NAMALWA (cell line): Measurements from ENCODE around the gene NCK2.
A peak's percentile ranks its signal among the peaks of the same experiment; 100 is the strongest.
"Not testable (repeated sequence)": the region's sequence is repeated elsewhere in the genome, so short reads cannot be mapped to it uniquely, and the experiment has no call there.

Experiments used
- DNase-seq: peaks from one replicate; pipeline ENCODE4 v3.0.0-alpha.2; 2015; ENCODE audit warnings: low spot score

The NCK2 gene

DNA sequence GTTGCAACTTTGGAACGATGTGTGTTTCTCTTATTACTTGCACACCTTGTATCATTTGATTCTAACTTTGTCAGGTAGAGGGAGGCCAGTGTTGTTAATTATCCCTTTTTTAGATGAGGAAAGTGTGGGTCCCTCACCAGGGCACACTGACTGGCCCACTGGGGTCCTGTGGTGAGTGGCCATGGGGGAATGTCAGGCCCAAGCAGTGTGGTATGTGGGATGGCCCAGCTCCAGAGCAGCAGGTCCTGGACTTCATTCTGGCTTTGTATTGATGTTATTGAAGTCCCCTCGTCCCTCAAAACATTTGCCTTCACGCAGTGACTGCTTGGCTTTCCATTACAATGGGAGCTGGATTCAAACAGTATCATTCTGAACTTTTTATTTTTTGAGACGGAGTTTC, 11.7 kb downstream of the NCK2 start:
- DNase-seq, result no peak

DNA sequence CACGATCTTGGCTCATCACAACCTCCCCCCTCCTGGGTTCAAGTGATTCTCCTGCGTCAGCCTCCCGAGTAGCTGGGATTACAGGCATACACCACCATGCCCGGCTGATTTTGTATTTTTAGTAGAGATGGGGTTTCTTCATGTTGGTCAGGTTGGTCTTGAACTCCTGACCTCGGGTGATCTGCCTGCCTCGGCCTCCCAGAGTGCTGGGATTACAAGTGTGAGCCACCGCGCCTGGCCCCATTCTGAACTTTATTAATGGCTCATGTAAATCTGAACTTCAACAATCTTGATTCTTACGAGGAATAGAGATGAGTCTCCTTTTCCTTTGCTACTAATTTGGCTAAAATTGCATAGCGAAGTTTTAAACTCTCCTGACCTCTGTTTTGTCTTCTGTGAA, 12.2 kb downstream of the NCK2 start:
- DNase-seq, result not testable (repeated sequence)

GRCh38 chr2:105757433-105757832, 12.7 kb downstream of the NCK2 start:
- no peak for DNase-seq

- no peak for DNase-seq
Measured at GRCh38 chr2:105760191-105760590, 15.5 kb downstream of the NCK2 start.

GRCh38 chr2:105760639-105761337, 16.1 kb downstream of the NCK2 start:
- DNase-seq, result no peak

GRCh38 chr2:105761931-105762515, 17.3 kb downstream of the NCK2 start:
- DNase-seq, result no peak

DNA sequence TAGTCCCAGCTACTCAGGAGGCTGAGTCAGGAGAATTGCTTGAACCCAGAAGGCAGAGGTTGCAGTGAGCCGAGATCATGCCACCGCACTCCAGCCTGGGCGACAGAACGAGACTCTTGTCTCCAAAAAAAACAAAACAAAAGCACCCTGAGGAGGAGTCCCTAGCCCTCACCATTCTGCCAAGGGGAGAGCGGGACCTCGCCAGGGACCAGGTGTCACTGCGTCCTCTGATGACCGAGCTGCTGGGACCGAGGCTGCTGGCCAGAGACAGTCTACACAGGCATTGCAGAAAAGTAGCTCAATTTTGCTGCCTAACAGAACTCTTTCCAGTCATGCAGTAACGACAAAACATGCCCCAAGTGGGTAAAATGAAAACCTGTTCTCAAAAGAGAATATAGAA, 18.4 kb downstream of the NCK2 start:
- DNase-seq, result no peak

GRCh38 chr2:105764059-105764458, 19.3 kb downstream of the NCK2 start:
- no peak for DNase-seq

DNA sequence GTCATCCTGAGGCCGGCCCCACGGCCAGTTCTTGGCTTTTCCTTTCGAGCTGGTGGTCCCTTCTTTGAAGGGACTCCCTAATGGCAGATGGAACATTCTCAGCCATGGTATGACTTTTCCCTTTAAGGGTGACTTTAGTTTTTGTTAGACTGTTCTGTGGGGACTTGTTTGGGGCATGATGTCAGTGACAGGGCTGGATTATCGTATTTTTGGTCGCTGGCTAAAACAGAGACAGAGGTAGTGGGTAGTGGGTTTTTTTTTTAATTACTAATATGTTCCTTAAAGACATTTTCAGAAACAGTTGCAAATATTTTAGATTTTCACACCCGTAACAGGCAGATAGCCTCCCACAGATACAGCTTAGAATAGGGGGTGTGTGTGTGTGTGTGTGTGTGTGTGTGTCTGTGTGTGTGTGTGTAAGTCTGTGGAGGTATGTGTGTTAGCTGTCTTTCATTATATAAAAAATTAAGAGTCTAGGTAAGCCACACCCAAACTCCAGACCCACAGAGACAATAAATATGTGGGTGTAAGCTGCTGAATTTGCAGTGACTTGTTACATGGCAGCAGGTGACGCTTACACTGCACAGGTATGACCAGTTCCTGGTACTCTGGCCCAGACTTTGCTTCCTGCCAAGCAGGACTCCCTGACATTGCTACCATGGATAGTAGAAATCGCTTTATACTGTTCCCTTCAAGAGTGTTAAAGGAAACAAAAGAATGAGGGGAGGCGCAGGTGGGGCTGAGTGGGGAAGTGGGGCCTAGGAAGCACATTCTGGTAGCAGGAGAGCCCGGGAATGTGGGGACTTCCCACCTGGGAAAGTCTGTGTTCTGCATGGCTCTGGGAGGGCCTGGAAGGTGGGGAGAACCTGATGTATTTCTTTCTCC, 20.9 kb downstream of the NCK2 start:
- DNase-seq, result no peak

DNA sequence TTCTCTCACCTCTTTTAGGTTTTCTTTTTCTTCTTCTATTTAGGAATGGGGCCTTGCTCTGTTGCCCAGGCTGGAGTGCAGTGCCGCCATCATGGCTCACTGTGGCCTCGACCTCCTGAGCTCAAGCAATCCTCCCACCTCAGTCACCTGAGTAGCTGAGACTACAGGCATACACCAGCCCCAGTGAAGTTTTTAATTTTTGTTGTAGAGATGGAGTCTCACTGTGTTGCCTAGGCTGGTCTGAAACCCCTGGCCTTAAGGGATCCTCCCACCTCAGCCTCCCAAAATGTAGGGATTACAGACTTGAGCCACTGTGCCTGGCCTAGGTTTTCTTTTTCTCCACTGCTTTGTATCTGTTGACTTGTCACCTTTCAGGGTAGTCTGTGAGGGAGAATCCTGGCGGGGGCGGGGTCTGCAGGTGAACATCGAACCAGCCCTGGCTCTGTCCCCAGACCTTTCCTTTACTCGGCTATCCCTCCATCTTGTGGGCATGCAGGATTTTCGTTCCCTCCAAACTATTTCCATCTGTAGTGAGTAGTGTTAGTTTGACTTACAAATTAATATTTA, 21.7 kb downstream of the NCK2 start:
- no peak for DNase-seq

DNA sequence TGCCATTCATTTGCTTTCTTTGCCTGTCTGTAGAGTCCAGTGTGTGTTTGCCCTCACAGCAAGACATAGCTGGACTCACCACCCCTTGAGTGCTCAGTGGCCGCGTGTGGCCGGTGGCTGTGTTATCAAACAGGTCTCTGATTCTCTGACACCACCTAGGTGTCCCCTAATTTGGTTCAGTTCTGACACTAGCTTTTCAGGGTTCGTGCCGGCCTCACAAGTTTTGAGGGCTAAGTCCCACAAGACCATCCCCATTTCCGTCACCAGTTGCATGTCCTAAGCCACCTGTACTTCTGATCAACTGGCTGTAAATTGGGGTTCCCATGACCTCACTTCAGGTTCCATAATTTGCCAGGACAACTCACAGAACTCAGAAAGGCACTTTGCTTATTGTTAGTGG, 23.5 kb downstream of the NCK2 start:
- DNase-seq, result no peak

GRCh38 chr2:105768961-105769452, 24.3 kb downstream of the NCK2 start:
- DNase-seq, result peak; percentile 39

- peak; percentile 31 for DNase-seq
Measured at GRCh38 chr2:105769504-105769903, 24.8 kb downstream of the NCK2 start.

- DNase-seq, result no peak
Measured at GRCh38 chr2:105770149-105770548, 25.4 kb downstream of the NCK2 start.

DNA sequence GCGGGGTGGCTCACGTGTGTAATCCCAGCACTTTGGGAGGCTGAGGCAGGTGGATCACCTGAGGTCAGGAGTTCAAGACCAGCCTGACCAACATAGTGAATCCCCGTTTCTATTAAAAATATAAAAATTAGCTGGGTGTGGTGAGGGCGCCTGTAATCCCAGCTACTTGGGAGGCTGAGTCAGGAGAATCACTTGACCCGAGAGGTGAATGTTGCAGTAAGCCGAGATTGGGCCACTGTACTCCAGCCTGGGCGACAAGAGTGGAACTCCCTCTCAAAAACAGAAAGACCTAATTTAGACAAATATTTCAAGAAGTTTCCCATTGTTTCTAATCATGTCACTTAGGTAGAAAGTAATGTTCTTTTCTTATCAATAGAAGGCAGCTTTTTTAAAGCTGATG, 26.6 kb downstream of the NCK2 start:
- not testable (repeated sequence) for DNase-seq

DNA sequence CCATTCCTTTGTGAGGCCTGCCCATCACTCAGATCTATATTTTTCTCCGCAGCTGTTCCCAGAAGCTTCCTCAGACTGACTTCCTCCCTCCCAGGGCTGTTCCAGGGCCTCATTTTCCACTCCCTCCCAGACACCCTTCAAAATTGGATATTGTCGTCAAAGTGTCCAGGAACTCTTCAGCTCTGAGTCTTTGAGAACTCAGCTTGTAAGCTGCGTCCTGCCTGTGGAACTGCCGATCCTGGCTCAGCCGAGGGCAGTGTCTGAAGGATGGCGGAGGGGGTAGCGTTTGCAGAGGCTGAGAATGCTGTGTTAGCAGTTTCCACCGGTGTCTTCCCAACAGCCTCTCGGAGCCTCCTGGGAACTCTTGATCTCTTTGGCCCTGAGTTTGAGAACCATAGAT, 27.1 kb downstream of the NCK2 start:
- no peak for DNase-seq

DNA sequence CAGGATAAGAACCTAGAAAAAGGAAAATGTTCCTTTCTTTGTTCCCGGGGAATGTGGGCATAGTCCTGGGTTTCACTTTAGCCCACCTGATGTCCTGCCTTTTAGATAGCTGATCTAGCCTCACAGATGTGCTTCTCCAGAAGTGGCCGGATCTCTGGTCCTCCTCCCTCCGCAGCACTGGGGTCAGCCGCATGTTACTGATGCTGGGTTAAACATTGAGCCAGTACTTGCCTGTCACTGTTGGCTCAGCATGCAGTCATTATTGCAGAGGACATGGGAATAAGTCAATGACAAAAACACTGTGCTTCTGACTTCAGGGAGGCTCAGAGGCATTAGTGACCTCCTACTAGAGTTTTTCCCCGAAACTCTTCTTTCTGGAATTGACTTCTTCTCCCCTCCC, 27.6 kb downstream of the NCK2 start:
- no peak for DNase-seq

GRCh38 chr2:105773568-105773967, 28.9 kb downstream of the NCK2 start:
- no peak for DNase-seq

DNA sequence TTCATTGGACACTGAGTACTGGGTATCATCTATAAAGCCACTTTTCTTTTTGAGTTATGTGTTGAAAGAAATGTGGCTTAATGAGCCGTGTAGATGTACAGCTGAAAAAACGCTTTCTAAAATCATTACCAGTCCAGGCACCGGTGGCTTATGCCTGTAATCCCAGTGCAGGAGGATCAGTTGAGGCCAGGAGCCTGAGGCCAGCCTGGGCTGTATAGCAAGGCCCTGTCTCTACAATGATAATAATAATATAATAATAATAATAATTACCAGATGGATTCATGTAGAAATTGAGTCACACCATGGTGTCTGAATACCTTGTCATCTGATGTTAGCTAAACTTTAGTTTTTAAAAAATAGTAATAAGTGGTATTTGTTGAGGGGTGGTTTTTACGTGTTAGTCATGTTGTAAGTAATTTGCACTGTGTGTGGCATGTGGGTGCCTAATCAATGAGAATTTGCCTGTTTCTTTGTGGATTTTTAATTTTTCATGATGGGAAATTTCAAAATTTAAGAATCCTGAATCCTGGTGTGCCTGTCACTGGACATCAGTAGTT, 30.1 kb downstream of the NCK2 start:
- DNase-seq, result no peak

GRCh38 chr2:105775809-105776559, 31.3 kb downstream of the NCK2 start:
- peak; percentile 63 for DNase-seq

DNA sequence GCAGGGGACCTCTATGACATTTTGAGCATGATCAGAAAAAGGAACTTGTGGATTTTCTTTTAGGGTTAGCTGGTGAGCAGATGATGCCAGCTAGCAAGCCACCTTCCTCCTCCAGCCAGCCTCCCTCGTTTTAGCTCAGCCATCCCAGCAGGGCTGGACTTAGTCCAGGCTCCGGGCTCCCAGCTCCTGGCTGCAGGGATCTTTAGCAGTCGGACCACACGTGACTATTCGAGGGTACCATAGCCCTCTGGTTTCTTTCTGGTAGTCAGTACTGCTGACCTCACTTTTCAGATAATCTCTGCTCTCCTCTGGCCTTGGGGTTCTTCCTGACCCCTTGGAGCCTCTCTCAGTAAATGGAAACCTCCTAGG, 31.8 kb downstream of the NCK2 start:
- DNase-seq, result no peak
